Osteocyte (in vitro differentiated cells): ENCODE data around the gene ZMYND11. TPM values are rescaled to one million over a fixed set of nuclear protein-coding genes. Genes with fewer than 3 reads are reported as not detected.
A peak's percentile ranks its signal among the peaks of the same experiment; 100 is the strongest.

Source experiments
- DNase-seq: peaks from one replicate; pipeline ENCODE4 v3.0.0; 2021; ENCODE audit warnings: mixed read lengths; ENCODE audit not compliant: unreplicated experiment; ENCODE audit errors: extremely low spot score
- H3K27ac Mint-ChIP-seq: one replicate; pipeline ENCODE4 v1.8.0; 2021; ENCODE audit warnings: mild to moderate bottlenecking, mixed read lengths; ENCODE audit not compliant: unreplicated experiment
- H3K27me3 Mint-ChIP-seq: one replicate; pipeline ENCODE4 v1.8.0; 2021; ENCODE audit warnings: mixed read lengths; ENCODE audit not compliant: unreplicated experiment
- H3K36me3 Mint-ChIP-seq: one replicate; pipeline ENCODE4 v1.8.0; 2021; ENCODE audit warnings: mixed read lengths; ENCODE audit not compliant: unreplicated experiment
- H3K4me1 Mint-ChIP-seq: one replicate; pipeline ENCODE4 v1.8.0; 2021; ENCODE audit warnings: mixed read lengths; ENCODE audit not compliant: unreplicated experiment
- H3K4me3 Mint-ChIP-seq: one replicate; pipeline ENCODE4 v1.8.0; 2021; ENCODE audit warnings: mild to moderate bottlenecking, moderate library complexity, mixed read lengths; ENCODE audit not compliant: unreplicated experiment
- H3K9me3 Mint-ChIP-seq: one replicate; pipeline ENCODE4 v1.8.0; 2021; ENCODE audit warnings: mixed read lengths; ENCODE audit not compliant: unreplicated experiment
- CTCF ChIP-seq: fragments of 200-600 bp; sonication (generic); IDR thresholded peaks from 2 replicates; pipeline ENCODE4 v1.5.0; 2021; ENCODE audit warnings: antibody characterized with exemption, mild to moderate bottlenecking, moderate library complexity
- total RNA-seq: library from RNA; stranded (reverse); gene quantifications from 2 replicates; pipeline ENCODE4 v1.2.1, GENCODE V29; 2021

ZMYND11 gene
- total RNA-seq, 1 donor from 2014 or later, result 87.8 TPM

DNA sequence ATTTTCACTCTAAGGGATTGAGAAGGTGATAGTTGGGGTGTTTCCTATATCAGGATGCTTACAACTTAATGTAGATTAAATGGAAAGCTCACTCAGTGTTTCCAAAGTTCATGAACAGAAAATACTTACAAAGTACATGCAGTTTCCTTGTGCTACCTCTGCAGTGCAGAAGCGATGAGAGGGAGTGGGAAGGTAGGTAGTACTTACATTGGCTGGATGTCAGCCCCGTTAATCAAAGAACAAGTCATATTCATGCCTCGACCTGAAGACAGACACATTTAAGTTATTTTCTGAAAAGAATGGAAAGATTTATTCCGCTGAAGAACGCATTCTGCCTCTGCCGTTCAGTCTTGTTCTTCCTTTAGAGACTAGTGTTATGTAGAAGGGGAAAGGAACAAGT, 93.1 kb downstream of the ZMYND11 start:
- Mint-ChIP-seq H3K27me3 (no peaks in the 10 kb centered on the region), H3K4me1 (no peaks in the 10 kb centered on the region), H3K27ac (no peak overlapping the region), H3K4me3 (no peak overlapping the region), H3K9me3 (no peaks in the 10 kb centered on the region), H3K36me3 (peaks cover 9% of the 10 kb centered on the region)
- DNase-seq, result no peak
- TF ChIP-seq CTCF, result no peak

- Mint-ChIP-seq H3K9me3 (no peaks in the 10 kb centered on the region), H3K27me3 (no peaks in the 10 kb centered on the region), H3K27ac (no peak overlapping the region), H3K4me3 (no peak overlapping the region), H3K4me1 (peaks cover 6% of the 10 kb centered on the region), H3K36me3 (peaks cover 8% of the 10 kb centered on the region)
- TF ChIP-seq CTCF, result peak; percentile 50
- DNase-seq, result no peak
These were observed 95.5 kb downstream of the ZMYND11 start for GRCh38 chr10:230758-231157.

- no peaks in the 10 kb centered on the region for H3K9me3 Mint-ChIP-seq
- H3K27ac Mint-ChIP-seq, result no peak overlapping the region
- no peak overlapping the region for H3K4me3 Mint-ChIP-seq
- H3K4me1 Mint-ChIP-seq, result peaks cover 9% of the 10 kb centered on the region
- DNase-seq, result no peak
- H3K36me3 Mint-ChIP-seq, result peaks cover 11% of the 10 kb centered on the region
- no peak for TF ChIP-seq CTCF
- no peaks in the 10 kb centered on the region for H3K27me3 Mint-ChIP-seq
These were observed 96.8 kb downstream of the ZMYND11 start for GRCh38 chr10:232061-232460.

GRCh38 chr10:232878-233277, 97.6 kb downstream of the ZMYND11 start:
- H3K4me3 Mint-ChIP-seq, result no peak overlapping the region
- peaks cover 15% of the 10 kb centered on the region for H3K36me3 Mint-ChIP-seq
- DNase-seq, result no peak
- peaks cover 9% of the 10 kb centered on the region for H3K4me1 Mint-ChIP-seq
- no peak for TF ChIP-seq CTCF
- no peaks in the 10 kb centered on the region for H3K9me3 Mint-ChIP-seq
- H3K27me3 Mint-ChIP-seq, result no peaks in the 10 kb centered on the region
- no peak overlapping the region for H3K27ac Mint-ChIP-seq

GRCh38 chr10:234708-235406, 99.6 kb downstream of the ZMYND11 start:
- TF ChIP-seq CTCF, result no peak
- Mint-ChIP-seq H3K27me3 (no peaks in the 10 kb centered on the region), H3K27ac (no peak overlapping the region), H3K4me3 (no peak overlapping the region), H3K4me1 (peaks cover 9% of the 10 kb centered on the region), H3K36me3 (peaks cover 30% of the 10 kb centered on the region), H3K9me3 (no peaks in the 10 kb centered on the region)
- DNase-seq, result no peak
